ENCODE data around the gene ATG4A.

ATG4A gene

DNA sequence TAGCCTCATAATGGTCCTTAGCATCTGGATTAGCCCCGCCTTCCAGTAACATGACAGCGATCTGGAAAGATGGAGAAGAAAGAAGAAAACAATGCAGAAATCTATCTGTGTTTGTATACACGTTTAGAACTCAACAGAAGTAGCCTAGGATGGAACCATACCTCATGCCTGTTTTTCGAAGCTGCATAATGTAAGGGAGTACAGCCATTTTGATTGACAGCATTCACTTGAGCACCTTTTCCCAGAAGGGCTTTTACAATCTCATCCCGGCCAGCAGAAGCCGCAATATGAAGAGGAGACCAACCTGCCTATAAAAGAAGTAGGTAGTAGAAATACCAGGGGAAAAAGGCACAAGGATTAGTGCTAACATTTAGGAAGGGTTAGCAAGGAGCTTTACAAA is 3.8 kb upstream of the ATG4A start:
- Histone ChIP-seq H4K8ac (ENCODE audit: low read depth, low read length) (no peak overlapping the region), H3K4me2 (ENCODE audit: low read length) (no peak overlapping the region), H2BK12ac (ENCODE audit: low read length) (no peak overlapping the region), H2BK5ac (ENCODE audit: low read depth, low read length, poor library complexity) (no peak overlapping the region), H3K4me1 (ENCODE audit: control insufficient read depth in 1 of 2, insufficient read depth in 2 of 2, low read length in 2 of 2) (peaks cover 0 to 2% of the 10 kb centered on the region in 2 experiments), H3K9me3 (ENCODE audit: insufficient read depth, low read depth, low read length) (no peaks in the 10 kb centered on the region), H3K36me3 (ENCODE audit: control insufficient read depth in 1 of 2, insufficient read depth in 2 of 2, low read length in 2 of 2) (peaks cover 5% of the 10 kb centered on the region in 2 experiments), H2AK5ac (ENCODE audit: low read length) (no peak overlapping the region), H3K18ac (ENCODE audit: low read length) (no peak overlapping the region), H3K27ac (ENCODE audit: low read depth, low read length) (no peak overlapping the region), H3K23ac (ENCODE audit: low read length) (no peak overlapping the region), H3K9ac (ENCODE audit: low read length) (no peak overlapping the region), H3K4ac (ENCODE audit: low read depth, low read length) (no peak overlapping the region), H2AFZ (ENCODE audit: insufficient read depth, low read length, poor library complexity) (no peak overlapping the region), H3K27me3 (ENCODE audit: insufficient read depth, low read length) (no peaks in the 10 kb centered on the region), H3K4me3 (ENCODE audit: low read depth, low read length) (no peak overlapping the region), H3K79me2 (ENCODE audit: control insufficient read depth, insufficient read depth, low read length, poor library complexity) (no peaks in the 10 kb centered on the region), H2BK120ac (ENCODE audit: insufficient read depth, low read length, poor library complexity) (no peak overlapping the region), H4K12ac (ENCODE audit: low read depth, low read length) (no peak overlapping the region), H3K79me1 (ENCODE audit: low read length) (no peaks in the 10 kb centered on the region), H4K91ac (ENCODE audit: low read depth, low read length) (no peak overlapping the region), H3K14ac (ENCODE audit: low read length) (no peak overlapping the region)
- no peak for DNase-seq
- WGBS (ENCODE audit: extremely low coverage, insufficient coverage, insufficient read length) = no CpG with 5 or more reads among the region's 6 CpGs

DNA sequence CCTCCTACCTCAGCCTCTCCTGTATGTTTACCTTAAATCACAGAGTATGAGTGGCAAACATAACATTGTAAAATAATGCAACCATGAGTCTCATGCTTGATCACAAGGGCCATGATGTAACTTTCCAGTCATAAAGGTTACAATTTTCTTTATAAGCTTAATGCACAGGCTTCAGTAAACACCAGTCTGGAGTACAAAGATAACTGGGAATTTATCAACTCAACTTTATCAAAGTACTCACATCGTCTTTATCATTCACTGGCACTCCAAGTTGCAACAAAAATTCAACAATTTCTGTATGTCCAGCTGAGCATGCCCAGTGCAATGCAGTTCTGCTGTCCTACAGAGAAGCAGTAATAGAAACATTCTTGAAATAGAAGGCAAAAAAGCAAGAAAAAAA is 3.1 kb upstream of the ATG4A start:
- DNase-seq = no peak
- Histone ChIP-seq H2BK12ac (ENCODE audit: low read length) (no peak overlapping the region), H2AFZ (ENCODE audit: insufficient read depth, low read length, poor library complexity) (no peak overlapping the region), H3K4me3 (ENCODE audit: low read depth, low read length) (no peak overlapping the region), H4K8ac (ENCODE audit: low read depth, low read length) (no peak overlapping the region), H3K23ac (ENCODE audit: low read length) (no peak overlapping the region), H3K4me1 (ENCODE audit: control insufficient read depth in 1 of 2, insufficient read depth in 2 of 2, low read length in 2 of 2) (peaks cover 0 to 2% of the 10 kb centered on the region in 2 experiments), H3K18ac (ENCODE audit: low read length) (no peak overlapping the region), H3K79me1 (ENCODE audit: low read length) (no peaks in the 10 kb centered on the region), H3K79me2 (ENCODE audit: control insufficient read depth, insufficient read depth, low read length, poor library complexity) (no peaks in the 10 kb centered on the region), H3K4me2 (ENCODE audit: low read length) (no peak overlapping the region), H4K12ac (ENCODE audit: low read depth, low read length) (no peak overlapping the region), H4K91ac (ENCODE audit: low read depth, low read length) (no peak overlapping the region), H3K9me3 (ENCODE audit: insufficient read depth, low read depth, low read length) (no peaks in the 10 kb centered on the region), H3K36me3 (ENCODE audit: control insufficient read depth in 1 of 2, insufficient read depth in 2 of 2, low read length in 2 of 2) (peaks cover 5% of the 10 kb centered on the region in 2 experiments), H3K9ac (ENCODE audit: low read length) (no peak overlapping the region), H2BK120ac (ENCODE audit: insufficient read depth, low read length, poor library complexity) (no peak overlapping the region), H3K14ac (ENCODE audit: low read length) (no peak overlapping the region), H3K27me3 (ENCODE audit: insufficient read depth, low read length) (no peaks in the 10 kb centered on the region), H3K27ac (ENCODE audit: low read depth, low read length) (no peak overlapping the region), H2AK5ac (ENCODE audit: low read length) (no peak overlapping the region), H3K4ac (ENCODE audit: low read depth, low read length) (no peak overlapping the region), H2BK5ac (ENCODE audit: low read depth, low read length, poor library complexity) (no peak overlapping the region)
- WGBS (ENCODE audit: extremely low coverage, insufficient coverage, insufficient read length) = no CpG with 5 or more reads among the region's 1 CpG

DNA sequence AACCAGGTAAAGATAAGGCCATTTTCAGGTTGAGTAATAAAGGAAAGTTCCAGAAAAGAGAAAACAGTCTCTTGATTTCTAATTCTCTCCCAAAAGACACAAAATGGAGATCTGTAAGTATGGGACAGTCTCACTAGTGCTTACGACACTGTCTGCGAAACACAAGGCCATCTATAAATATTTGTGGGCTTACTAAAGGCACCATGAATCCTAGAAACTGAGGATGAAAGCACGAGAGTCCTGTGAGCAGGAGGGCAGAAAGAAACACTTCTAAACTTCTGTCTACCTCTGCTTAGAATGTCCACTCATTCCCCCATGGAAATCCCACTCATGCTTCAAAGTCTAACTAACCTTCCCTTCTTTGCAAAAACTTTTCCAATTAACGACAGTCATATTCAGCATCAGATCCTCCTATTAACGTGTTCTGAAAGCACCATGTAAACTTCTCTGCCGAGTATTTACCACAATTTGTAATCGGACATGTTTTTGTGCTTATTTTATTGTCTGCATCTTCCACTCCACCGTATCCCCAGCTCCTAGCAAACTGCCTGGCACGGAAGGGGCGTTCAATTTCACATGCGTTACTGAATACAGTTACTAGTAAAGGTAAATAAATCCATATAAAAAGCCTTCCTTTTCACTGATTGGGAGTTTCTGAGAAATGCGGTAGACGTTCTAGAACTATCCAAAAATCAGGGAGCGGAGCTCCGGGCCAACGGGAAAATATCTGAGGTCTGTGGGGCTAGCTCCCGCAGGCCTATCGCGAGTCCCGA is 901 bp upstream of the ATG4A start:
- Histone ChIP-seq H3K79me2 (ENCODE audit: control insufficient read depth, insufficient read depth, low read length, poor library complexity) (no peaks in the 10 kb centered on the region), H2AK5ac (ENCODE audit: low read length) (no peak overlapping the region), H3K14ac (ENCODE audit: low read length) (no peak overlapping the region), H3K36me3 (ENCODE audit: control insufficient read depth in 1 of 2, insufficient read depth in 2 of 2, low read length in 2 of 2) (peaks cover 5% of the 10 kb centered on the region in 2 experiments), H3K27ac (ENCODE audit: low read depth, low read length) (peak overlapping the region; percentile 75), H3K4me1 (ENCODE audit: control insufficient read depth in 1 of 2, insufficient read depth in 2 of 2, low read length in 2 of 2) (peaks cover 0 to 2% of the 10 kb centered on the region in 2 experiments), H4K8ac (ENCODE audit: low read depth, low read length) (peak overlapping the region; percentile 47), H3K4me3 (ENCODE audit: low read depth, low read length) (peak overlapping the region; percentile 79), H2BK12ac (ENCODE audit: low read length) (no peak overlapping the region), H3K23ac (ENCODE audit: low read length) (no peak overlapping the region), H3K79me1 (ENCODE audit: low read length) (no peaks in the 10 kb centered on the region), H2AFZ (ENCODE audit: insufficient read depth, low read length, poor library complexity) (no peak overlapping the region), H3K9me3 (ENCODE audit: insufficient read depth, low read depth, low read length) (no peaks in the 10 kb centered on the region), H3K4ac (ENCODE audit: low read depth, low read length) (no peak overlapping the region), H3K9ac (ENCODE audit: low read length) (peak overlapping the region; percentile 77), H3K4me2 (ENCODE audit: low read length) (peak overlapping the region; percentile 63), H3K18ac (ENCODE audit: low read length) (no peak overlapping the region), H4K91ac (ENCODE audit: low read depth, low read length) (peak overlapping the region; percentile 62), H3K27me3 (ENCODE audit: insufficient read depth, low read length) (no peaks in the 10 kb centered on the region), H2BK5ac (ENCODE audit: low read depth, low read length, poor library complexity) (no peak overlapping the region), H2BK120ac (ENCODE audit: insufficient read depth, low read length, poor library complexity) (no peak overlapping the region), H4K12ac (ENCODE audit: low read depth, low read length) (no peak overlapping the region)
- no CpG with 5 or more reads among the region's 20 CpGs for WGBS (ENCODE audit: extremely low coverage, insufficient coverage, insufficient read length)
- DNase-seq = peak; percentile 9 to 20

DNA sequence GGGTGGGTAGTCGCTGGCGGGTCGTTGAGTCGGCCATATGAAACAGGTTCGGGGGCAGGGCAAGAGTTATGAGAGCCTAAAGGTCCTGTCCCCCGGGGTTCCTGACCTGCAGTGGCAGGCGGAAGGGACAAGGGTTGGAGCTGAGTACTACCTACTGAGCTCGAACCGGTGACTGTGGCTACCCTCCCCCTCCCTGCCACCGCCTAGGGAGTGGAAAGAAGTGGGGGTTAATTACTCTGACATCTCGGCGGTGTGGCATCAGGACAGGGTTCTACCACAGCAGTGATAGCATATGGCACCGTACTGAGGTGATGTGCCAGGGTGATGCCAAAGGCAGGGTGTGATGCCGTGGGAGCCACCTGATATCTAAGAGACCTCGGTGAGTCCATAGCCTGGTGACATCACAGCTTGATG is 307 bp downstream of the ATG4A start:
- H2AFZ ChIP-seq (ENCODE audit: insufficient read depth, low read length, poor library complexity) = peak overlapping the region; percentile 51
- peaks cover 0 to 2% of the 10 kb centered on the region in 2 experiments for H3K4me1 ChIP-seq (ENCODE audit: control insufficient read depth in 1 of 2, insufficient read depth in 2 of 2, low read length in 2 of 2)
- H2BK5ac ChIP-seq (ENCODE audit: low read depth, low read length, poor library complexity) = no peak overlapping the region
- H3K4me2 ChIP-seq (ENCODE audit: low read length) = peak overlapping the region; percentile 69
- no peak overlapping the region for H3K27ac ChIP-seq (ENCODE audit: low read depth, low read length)
- H2BK120ac ChIP-seq (ENCODE audit: insufficient read depth, low read length, poor library complexity) = no peak overlapping the region
- no peaks in the 10 kb centered on the region for H3K27me3 ChIP-seq (ENCODE audit: insufficient read depth, low read length)
- no peak overlapping the region for H4K91ac ChIP-seq (ENCODE audit: low read depth, low read length)
- no peak overlapping the region for H3K14ac ChIP-seq (ENCODE audit: low read length)
- no peaks in the 10 kb centered on the region for H3K79me2 ChIP-seq (ENCODE audit: control insufficient read depth, insufficient read depth, low read length, poor library complexity)
- H3K9ac ChIP-seq (ENCODE audit: low read length) = peak overlapping the region; percentile 62
- WGBS (ENCODE audit: extremely low coverage, insufficient coverage, insufficient read length) = no CpG with 5 or more reads among the region's 15 CpGs
- peak overlapping the region; percentile 82 for H3K4me3 ChIP-seq (ENCODE audit: low read depth, low read length)
- no peaks in the 10 kb centered on the region for H3K9me3 ChIP-seq (ENCODE audit: insufficient read depth, low read depth, low read length)
- no peak overlapping the region for H4K8ac ChIP-seq (ENCODE audit: low read depth, low read length)
- H3K18ac ChIP-seq (ENCODE audit: low read length) = no peak overlapping the region
- peaks cover 3% of the 10 kb centered on the region in 2 experiments for H3K36me3 ChIP-seq (ENCODE audit: control insufficient read depth in 1 of 2, insufficient read depth in 2 of 2, low read length in 2 of 2)
- H3K23ac ChIP-seq (ENCODE audit: low read length) = no peak overlapping the region
- H2AK5ac ChIP-seq (ENCODE audit: low read length) = no peak overlapping the region
- no peak overlapping the region for H2BK12ac ChIP-seq (ENCODE audit: low read length)
- DNase-seq = peak in 1 of 2 donors; percentile 3
- no peak overlapping the region for H3K4ac ChIP-seq (ENCODE audit: low read depth, low read length)
- no peaks in the 10 kb centered on the region for H3K79me1 ChIP-seq (ENCODE audit: low read length)
- no peak overlapping the region for H4K12ac ChIP-seq (ENCODE audit: low read depth, low read length)

All from trophoblast cell (in vitro differentiated cells and primary cell).